Rectal smooth muscle tissue (tissue), 1 donor: ENCODE measurements around the gene EPHB6.

Experiments used
- H3K27ac ChIP-seq: one replicate; pipeline ENCODE4 v1.7.0; 2013; ENCODE audit warnings: low read depth, low read length, inconsistent platforms
- H3K27me3 ChIP-seq: one replicate; pipeline ENCODE4 v1.7.0; 2013; ENCODE audit warnings: low read length; ENCODE audit not compliant: control insufficient read depth, insufficient read depth
- H3K36me3 ChIP-seq: one replicate; pipeline ENCODE4 v1.7.0; 2013; ENCODE audit warnings: low read length; ENCODE audit not compliant: control insufficient read depth, insufficient read depth
- H3K4me1 ChIP-seq: one replicate; pipeline ENCODE4 v1.7.0; 2013; ENCODE audit warnings: low read length; ENCODE audit not compliant: control insufficient read depth, insufficient read depth
- H3K4me3 ChIP-seq: one replicate; pipeline ENCODE4 v1.7.0; 2013; ENCODE audit warnings: low read length
- H3K9ac ChIP-seq: one replicate; pipeline ENCODE4 v1.7.0; 2013; ENCODE audit warnings: low read length

EPHB6 gene

GRCh38 chr7:142854372-142855113, at the start of gene EPHB6:
Gene EPHB6, plus strand, starts transcription at chr7:142855076. Its CDS starts 8,152 bp downstream, at chr7:142863228.
- Histone ChIP-seq H3K36me3 (no peaks in the 10 kb centered on the region), H3K4me3 (peak within 1 kb of the TSS; percentile 88), H3K4me1 (peaks cover under 1% of the 10 kb centered on the region), H3K27me3 (no peaks in the 10 kb centered on the region), H3K9ac (peak within 1 kb of the TSS; percentile 25), H3K27ac (no peak within 1 kb of the TSS)

DNA sequence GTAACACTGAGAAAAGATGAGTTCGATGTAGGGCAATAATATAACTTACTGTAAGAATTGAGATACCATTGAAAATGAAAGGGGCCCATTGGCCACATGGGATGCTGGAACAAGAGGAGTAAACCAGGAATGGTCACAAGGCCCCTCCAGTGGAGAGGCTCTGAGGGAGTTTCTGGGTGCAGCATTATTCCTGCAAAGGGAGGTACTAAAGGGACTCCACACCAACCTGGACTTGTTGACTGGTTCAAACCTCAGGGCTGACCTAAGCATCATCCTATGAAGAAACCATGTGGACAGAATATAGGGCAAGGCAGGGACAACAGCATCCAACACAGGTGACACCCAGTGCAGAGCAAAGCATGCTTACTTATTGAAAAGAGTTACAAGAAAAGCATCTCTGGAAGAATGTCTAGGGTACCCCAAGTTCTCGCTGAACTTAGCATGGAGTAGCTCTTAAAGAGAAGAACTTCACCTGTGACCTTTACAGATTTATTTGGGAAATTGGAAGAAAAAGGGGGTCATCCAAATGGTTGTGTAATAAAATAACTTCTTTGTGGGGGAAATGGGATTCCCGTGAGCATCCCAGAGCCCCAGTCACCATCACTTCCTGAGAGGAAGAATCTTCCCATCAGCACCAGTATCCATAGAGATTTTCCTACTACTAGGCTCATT, 49.4 kb upstream of the EPHB6 start:
- no peaks in the 10 kb centered on the region for H3K27me3 ChIP-seq
- no peak overlapping the region for H3K27ac ChIP-seq
- H3K4me3 ChIP-seq, result no peak overlapping the region
- H3K9ac ChIP-seq, result no peak overlapping the region
- no peaks in the 10 kb centered on the region for H3K36me3 ChIP-seq
- no peaks in the 10 kb centered on the region for H3K4me1 ChIP-seq

DNA sequence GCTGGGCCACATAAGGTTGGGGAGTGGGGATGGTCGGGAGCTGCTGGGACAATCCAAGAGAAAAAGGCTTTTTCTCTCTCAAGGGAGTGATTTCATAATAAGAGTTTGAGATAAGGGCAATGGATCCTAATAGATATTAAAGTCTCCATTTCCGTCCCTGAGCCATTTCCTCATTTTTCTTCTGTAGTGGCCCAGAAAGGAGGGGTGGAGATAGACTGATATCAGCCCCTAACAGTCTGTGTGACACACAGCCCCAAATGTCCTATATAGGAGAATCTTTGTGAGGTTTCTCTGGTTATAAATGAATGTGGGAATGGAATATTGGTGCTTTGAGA, 48.9 kb upstream of the EPHB6 start:
- no peaks in the 10 kb centered on the region for H3K4me1 ChIP-seq

GRCh38 chr7:142806957-142807356, 47.9 kb upstream of the EPHB6 start:
- H3K4me3 ChIP-seq, result no peak overlapping the region
- no peak overlapping the region for H3K27ac ChIP-seq
- no peaks in the 10 kb centered on the region for H3K4me1 ChIP-seq
- H3K9ac ChIP-seq, result no peak overlapping the region
- H3K27me3 ChIP-seq, result no peaks in the 10 kb centered on the region
- H3K36me3 ChIP-seq, result no peaks in the 10 kb centered on the region

More for the DNA sequence above, 48.9 kb upstream of the EPHB6 start:
- Histone ChIP-seq H3K9ac (no peak overlapping the region), H3K27me3 (no peaks in the 10 kb centered on the region), H3K4me3 (no peak overlapping the region), H3K36me3 (no peaks in the 10 kb centered on the region), H3K27ac (no peak overlapping the region)

- Histone ChIP-seq H3K4me3 (no peak overlapping the region), H3K27me3 (no peaks in the 10 kb centered on the region), H3K9ac (peak overlapping the region; percentile 40), H3K27ac (no peak overlapping the region), H3K36me3 (no peaks in the 10 kb centered on the region), H3K4me1 (no peaks in the 10 kb centered on the region)
Measured at GRCh38 chr7:142807855-142808460, 46.9 kb upstream of the EPHB6 start.

GRCh38 chr7:142808461-142808801, 46.4 kb upstream of the EPHB6 start:
- Histone ChIP-seq H3K27me3 (no peaks in the 10 kb centered on the region), H3K9ac (no peak overlapping the region), H3K27ac (no peak overlapping the region), H3K4me3 (no peak overlapping the region), H3K36me3 (no peaks in the 10 kb centered on the region), H3K4me1 (no peaks in the 10 kb centered on the region)

GRCh38 chr7:142808802-142809583, 45.9 kb upstream of the EPHB6 start:
- no peak overlapping the region for H3K27ac ChIP-seq

GRCh38 chr7:142809671-142810070, 45.2 kb upstream of the EPHB6 start:
- no peak overlapping the region for H3K9ac ChIP-seq
- no peaks in the 10 kb centered on the region for H3K27me3 ChIP-seq
- H3K36me3 ChIP-seq, result no peaks in the 10 kb centered on the region
- H3K27ac ChIP-seq, result no peak overlapping the region
- no peak overlapping the region for H3K4me3 ChIP-seq
- H3K4me1 ChIP-seq, result no peaks in the 10 kb centered on the region

More at GRCh38 chr7:142808802-142809583, 45.9 kb upstream of the EPHB6 start:
- Histone ChIP-seq H3K27me3 (no peaks in the 10 kb centered on the region), H3K9ac (no peak overlapping the region), H3K4me1 (no peaks in the 10 kb centered on the region), H3K36me3 (no peaks in the 10 kb centered on the region), H3K4me3 (no peak overlapping the region)

DNA sequence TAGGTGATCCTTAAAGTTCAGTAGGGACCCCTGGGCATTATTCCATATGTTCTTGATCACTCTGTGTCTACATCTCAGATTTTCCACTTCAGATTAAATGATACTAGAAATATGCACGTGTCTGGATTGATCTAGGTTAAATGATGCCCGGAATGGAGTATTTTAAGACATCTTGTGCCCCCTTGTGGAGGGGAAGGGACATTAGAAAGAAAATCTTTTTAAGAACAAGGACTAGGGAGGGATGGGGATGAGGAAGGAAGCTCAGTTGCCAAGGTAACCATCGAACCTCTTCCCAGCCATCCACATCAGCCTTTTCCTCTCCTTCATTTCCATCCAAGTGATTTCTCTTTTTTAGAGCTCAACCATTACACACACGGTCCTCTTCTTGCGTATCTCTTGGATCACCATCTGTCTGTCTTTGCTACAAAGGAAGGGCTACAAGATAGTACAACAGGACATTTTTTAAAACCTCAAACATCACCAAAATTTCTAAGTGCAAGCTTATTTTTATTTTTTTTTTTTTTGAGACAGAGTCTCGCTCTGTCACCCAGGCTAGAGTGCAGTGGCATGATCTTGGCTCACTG, 43.6 kb upstream of the EPHB6 start:
- Histone ChIP-seq H3K9ac (no peak overlapping the region), H3K27me3 (no peaks in the 10 kb centered on the region), H3K4me3 (no peak overlapping the region), H3K4me1 (no peaks in the 10 kb centered on the region), H3K36me3 (no peaks in the 10 kb centered on the region), H3K27ac (no peak overlapping the region)

- H3K4me3 ChIP-seq, result no peak overlapping the region
- H3K4me1 ChIP-seq, result no peaks in the 10 kb centered on the region
- no peaks in the 10 kb centered on the region for H3K27me3 ChIP-seq
- H3K9ac ChIP-seq, result no peak overlapping the region
- H3K27ac ChIP-seq, result no peak overlapping the region
- no peaks in the 10 kb centered on the region for H3K36me3 ChIP-seq
Measured at GRCh38 chr7:142812437-142813215, 42.2 kb upstream of the EPHB6 start.

GRCh38 chr7:142813226-142813625, 41.6 kb upstream of the EPHB6 start:
- H3K27me3 ChIP-seq, result no peaks in the 10 kb centered on the region
- H3K9ac ChIP-seq, result no peak overlapping the region
- H3K36me3 ChIP-seq, result no peaks in the 10 kb centered on the region
- no peak overlapping the region for H3K27ac ChIP-seq
- H3K4me3 ChIP-seq, result no peak overlapping the region
- no peaks in the 10 kb centered on the region for H3K4me1 ChIP-seq
